Loucy (cell line): ENCODE results near the gene CDCA3.

Experiments used
- H2AFZ ChIP-seq: fragments of 200-600 bp; sonication (generic); 2 replicates; pipeline ENCODE4 v1.6.0; 2016; ENCODE audit warnings: antibody characterized with exemption, mild to moderate bottlenecking, low read length, moderate library complexity
- H3F3A ChIP-seq: fragments of 200-600 bp; 2 replicates; pipeline ENCODE4 v1.6.0; 2016; ENCODE audit warnings: antibody characterized with exemption, low read depth, mild to moderate bottlenecking
- H3K27me3 ChIP-seq: fragments of 200-600 bp; sonication (generic); 2 replicates; pipeline ENCODE4 v1.6.1; 2014; ENCODE audit warnings: low read length, mild to moderate bottlenecking; ENCODE audit not compliant: insufficient read depth, poor library complexity, severe bottlenecking
- H3K36me3 ChIP-seq: fragments of 200-600 bp; sonication (generic); 2 replicates; pipeline ENCODE4 v1.6.1; 2016; ENCODE audit warnings: low read length; ENCODE audit not compliant: insufficient read depth
- H3K4me1 ChIP-seq: fragments of 200-600 bp; sonication (generic); 2 replicates; pipeline ENCODE4 v1.5.1; 2014; ENCODE audit warnings: low read length, mild to moderate bottlenecking; ENCODE audit not compliant: insufficient read depth, poor library complexity, severe bottlenecking
- H3K4me2 ChIP-seq: fragments of 200-600 bp; sonication (generic); 2 replicates; pipeline ENCODE4 v1.6.0; 2014; ENCODE audit warnings: antibody characterized with exemption, low read length, low read depth, mild to moderate bottlenecking; ENCODE audit not compliant: poor library complexity, severe bottlenecking
- H3K4me3 ChIP-seq: fragments of 200-600 bp; sonication (generic); 2 replicates; pipeline ENCODE4 v1.5.1; 2014; ENCODE audit warnings: low read length, mild to moderate bottlenecking, mixed read lengths; ENCODE audit not compliant: poor library complexity, severe bottlenecking
- H3K79me2 ChIP-seq: fragments of 200-600 bp; sonication (generic); 2 replicates; pipeline ENCODE4 v1.6.1; 2014; ENCODE audit warnings: low read length; ENCODE audit not compliant: insufficient read depth
- H3K9ac ChIP-seq: fragments of 200-600 bp; sonication (generic); 2 replicates; pipeline ENCODE4 v1.6.0; 2014; ENCODE audit warnings: mild to moderate bottlenecking, low read depth, low read length, moderate library complexity; ENCODE audit not compliant: poor library complexity, severe bottlenecking
- H3K9me2 ChIP-seq: fragments of 200-600 bp; sonication (generic); replicated peaks from 2 replicates; pipeline ENCODE4 v1.6.1; 2016; ENCODE audit warnings: low read depth, low read length, mixed read lengths
- H3K9me3 ChIP-seq: fragments of 200-600 bp; sonication (generic); 2 replicates; pipeline ENCODE4 v1.6.1; 2014; ENCODE audit warnings: mild to moderate bottlenecking, antibody characterized with exemption, low read length, low read depth; ENCODE audit not compliant: insufficient read depth
- H4K20me1 ChIP-seq: fragments of 200-600 bp; sonication (generic); 2 replicates; pipeline ENCODE4 v1.6.0; 2014; ENCODE audit warnings: antibody characterized with exemption, low read length, mild to moderate bottlenecking; ENCODE audit not compliant: insufficient read depth, poor library complexity, severe bottlenecking
- EZH2phosphoT487 ChIP-seq: fragments of 200-600 bp; IDR thresholded peaks from 2 replicates; pipeline ENCODE4 v1.6.1; 2018; ENCODE audit warnings: antibody characterized with exemption, mild to moderate bottlenecking, moderate library complexity, borderline replicate concordance
- TF ChIP-seq, protein P1 (sequence below): fragments of 200-600 bp; sonication (generic); conservative IDR thresholded peaks from 2 replicates; pipeline ENCODE4 v1.5.1; 2014; ENCODE audit warnings: mild to moderate bottlenecking, antibody characterized with exemption, low read length

The CDCA3 gene

DNA sequence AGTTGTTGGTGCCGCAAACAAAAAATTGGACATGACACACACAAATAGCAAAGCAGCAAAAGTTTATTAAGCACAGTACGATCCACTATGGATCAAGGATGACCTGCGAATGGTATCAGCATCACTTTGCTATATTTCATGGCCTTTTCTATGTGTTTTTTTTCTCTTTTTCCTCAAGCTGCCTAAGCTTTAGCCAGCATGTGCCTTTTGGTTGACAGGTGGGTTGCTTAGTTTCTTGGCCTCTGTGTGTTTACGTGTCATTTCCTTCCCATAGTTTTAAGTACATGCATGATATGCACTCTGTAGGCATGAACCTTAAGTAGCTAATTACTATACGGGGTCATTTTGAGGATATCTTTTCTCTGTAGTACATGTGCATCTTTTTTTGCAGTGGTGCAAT lies 51.9 kb downstream of the CDCA3 start:
- Histone ChIP-seq H3K36me3 (no peaks in the 10 kb centered on the region), H3K79me2 (no peaks in the 10 kb centered on the region), H3K9me3 (no peaks in the 10 kb centered on the region), H4K20me1 (no peaks in the 10 kb centered on the region), H3F3A (no peaks in the 10 kb centered on the region), H3K9me2 (no peaks in the 10 kb centered on the region), H3K4me3 (no peak overlapping the region), H3K4me2 (no peak overlapping the region), H2AFZ (no peak overlapping the region), H3K4me1 (no peaks in the 10 kb centered on the region), H3K9ac (no peak overlapping the region), H3K27me3 (no peaks in the 10 kb centered on the region)
- TF ChIP-seq, protein P1, sequence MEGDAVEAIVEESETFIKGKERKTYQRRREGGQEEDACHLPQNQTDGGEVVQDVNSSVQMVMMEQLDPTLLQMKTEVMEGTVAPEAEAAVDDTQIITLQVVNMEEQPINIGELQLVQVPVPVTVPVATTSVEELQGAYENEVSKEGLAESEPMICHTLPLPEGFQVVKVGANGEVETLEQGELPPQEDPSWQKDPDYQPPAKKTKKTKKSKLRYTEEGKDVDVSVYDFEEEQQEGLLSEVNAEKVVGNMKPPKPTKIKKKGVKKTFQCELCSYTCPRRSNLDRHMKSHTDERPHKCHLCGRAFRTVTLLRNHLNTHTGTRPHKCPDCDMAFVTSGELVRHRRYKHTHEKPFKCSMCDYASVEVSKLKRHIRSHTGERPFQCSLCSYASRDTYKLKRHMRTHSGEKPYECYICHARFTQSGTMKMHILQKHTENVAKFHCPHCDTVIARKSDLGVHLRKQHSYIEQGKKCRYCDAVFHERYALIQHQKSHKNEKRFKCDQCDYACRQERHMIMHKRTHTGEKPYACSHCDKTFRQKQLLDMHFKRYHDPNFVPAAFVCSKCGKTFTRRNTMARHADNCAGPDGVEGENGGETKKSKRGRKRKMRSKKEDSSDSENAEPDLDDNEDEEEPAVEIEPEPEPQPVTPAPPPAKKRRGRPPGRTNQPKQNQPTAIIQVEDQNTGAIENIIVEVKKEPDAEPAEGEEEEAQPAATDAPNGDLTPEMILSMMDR: no peak
- no peak for TF ChIP-seq EZH2phosphoT487
